ENCODE measurements around the gene LRMDA.

Gene LRMDA

GRCh38 chr10:75825661-75826060, 394.2 kb downstream of the LRMDA start:
- no peak for DNase-seq (ENCODE audit: low read depth, low spot score)

GRCh38 chr10:75826846-75827245, 395.4 kb downstream of the LRMDA start:
- no peak for DNase-seq (ENCODE audit: low read depth, low spot score)

- no peak for DNase-seq (ENCODE audit: low read depth, low spot score)
Observed at GRCh38 chr10:75827587-75828021, 396.2 kb downstream of the LRMDA start.

- DNase-seq (ENCODE audit: low read depth, low spot score), result no peak
Observed at GRCh38 chr10:75828413-75828812, 397.0 kb downstream of the LRMDA start.

GRCh38 chr10:75836064-75836463, 404.6 kb downstream of the LRMDA start:
- no peak for DNase-seq (ENCODE audit: low read depth, low spot score)

GRCh38 chr10:75838486-75838885, 407.1 kb downstream of the LRMDA start:
- no peak for DNase-seq (ENCODE audit: low read depth, low spot score)

- no peak for DNase-seq (ENCODE audit: low read depth, low spot score)
Observed at GRCh38 chr10:75839020-75839419, 407.6 kb downstream of the LRMDA start.

- no peak for DNase-seq (ENCODE audit: low read depth, low spot score)
Observed at GRCh38 chr10:75841266-75841665, 409.8 kb downstream of the LRMDA start.

- DNase-seq (ENCODE audit: low read depth, low spot score), result no peak
Observed at GRCh38 chr10:75845176-75845947, 413.9 kb downstream of the LRMDA start.

- DNase-seq (ENCODE audit: low read depth, low spot score), result no peak
Observed at GRCh38 chr10:75847477-75847876, 416.1 kb downstream of the LRMDA start.

GRCh38 chr10:75851580-75852345, 420.3 kb downstream of the LRMDA start:
- no peak for DNase-seq (ENCODE audit: low read depth, low spot score)

- no peak for DNase-seq (ENCODE audit: low read depth, low spot score)
Observed at GRCh38 chr10:75852851-75853484, 421.5 kb downstream of the LRMDA start.

- DNase-seq (ENCODE audit: low read depth, low spot score), result no peak
Observed at GRCh38 chr10:75857269-75857846, 425.9 kb downstream of the LRMDA start.

GRCh38 chr10:75857896-75858295, 426.5 kb downstream of the LRMDA start:
- no peak for DNase-seq (ENCODE audit: low read depth, low spot score)

GRCh38 chr10:75858339-75858738, 426.9 kb downstream of the LRMDA start:
- no peak for DNase-seq (ENCODE audit: low read depth, low spot score)

- DNase-seq (ENCODE audit: low read depth, low spot score), result no peak
Observed at GRCh38 chr10:75859141-75859540, 427.7 kb downstream of the LRMDA start.

- DNase-seq (ENCODE audit: low read depth, low spot score), result no peak
Observed at GRCh38 chr10:75860009-75860408, 428.6 kb downstream of the LRMDA start.

- no peak for DNase-seq (ENCODE audit: low read depth, low spot score)
Observed at GRCh38 chr10:75861582-75861981, 430.2 kb downstream of the LRMDA start.

GRCh38 chr10:75862935-75863334, 431.5 kb downstream of the LRMDA start:
- DNase-seq (ENCODE audit: low read depth, low spot score), result no peak

- DNase-seq (ENCODE audit: low read depth, low spot score), result no peak
Observed at GRCh38 chr10:75864717-75865116, 433.3 kb downstream of the LRMDA start.

GRCh38 chr10:75865413-75866299, 434.2 kb downstream of the LRMDA start:
- no peak for DNase-seq (ENCODE audit: low read depth, low spot score)

All from activated naive CD8-positive, alpha-beta T cell treated with anti-CD3 and anti-CD28 coated beads, Interleukin-2, amount 50 U/mL, for 16 hours (primary cell).